Skin of body (tissue), 3 donors: ENCODE data around the gene PODN. TPM values are rescaled to one million over a fixed set of nuclear protein-coding genes. Genes with fewer than 3 reads are reported as not detected.

Experiments used
- DNase-seq: peaks from one replicate; lab custom pipeline; 2025; lab: John Stamatoyannopoulos, UW
- small RNA-seq: library from RNA; depleted of rRNA; stranded (forward); fragments of <200 nt; gene quantifications from one replicate; pipeline ENCODE3, GENCODE V24; 2014; ENCODE audit warnings: low replicate concordance
- total RNA-seq: library from RNA; depleted of rRNA; stranded (reverse); fragments of >200 nt; gene quantifications from one replicate; pipeline ENCODE4 v1.2.3, GENCODE V29; 2014

PODN gene
- total RNA-seq, 1 donor from 2014 or later: 13.8 TPM

DNA sequence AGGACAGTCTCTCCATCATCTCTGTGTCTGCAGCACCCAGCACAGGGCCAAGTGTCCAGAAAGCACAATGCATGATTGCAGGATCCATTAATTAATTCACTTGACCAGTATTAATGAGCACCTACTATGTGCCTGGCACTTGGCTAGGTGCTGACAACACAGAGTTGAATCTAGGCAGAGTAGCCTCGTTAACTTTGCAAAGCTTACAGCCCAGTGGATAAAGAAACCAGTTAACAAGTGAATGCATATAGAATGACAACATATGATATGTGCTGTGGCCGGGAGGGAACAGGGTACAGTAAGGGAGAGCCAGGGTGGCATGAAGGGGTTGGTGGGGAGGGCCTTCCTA, 69.6 kb downstream of the PODN start:
- DNase-seq: no peak

DNA sequence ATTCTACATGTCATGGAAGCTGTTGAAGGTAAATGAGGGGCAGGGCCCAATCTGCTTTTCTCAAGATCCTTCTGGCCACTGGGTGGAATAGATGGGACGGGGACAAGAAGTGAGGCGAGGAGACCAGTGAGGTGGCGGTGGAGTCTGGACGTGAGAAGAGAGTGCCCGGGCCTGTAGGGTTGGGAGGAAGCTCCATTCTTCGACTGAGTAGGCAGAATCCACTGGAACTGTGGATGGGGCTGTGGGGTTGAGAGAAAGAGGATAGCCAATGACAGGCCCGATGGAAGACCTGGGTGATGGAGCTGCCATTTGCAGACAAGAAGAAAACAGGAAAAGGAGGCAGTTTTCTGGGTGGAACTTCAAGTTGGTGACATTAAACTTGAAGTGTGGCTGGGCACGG, 70.2 kb downstream of the PODN start:
- no peak for DNase-seq

DNA sequence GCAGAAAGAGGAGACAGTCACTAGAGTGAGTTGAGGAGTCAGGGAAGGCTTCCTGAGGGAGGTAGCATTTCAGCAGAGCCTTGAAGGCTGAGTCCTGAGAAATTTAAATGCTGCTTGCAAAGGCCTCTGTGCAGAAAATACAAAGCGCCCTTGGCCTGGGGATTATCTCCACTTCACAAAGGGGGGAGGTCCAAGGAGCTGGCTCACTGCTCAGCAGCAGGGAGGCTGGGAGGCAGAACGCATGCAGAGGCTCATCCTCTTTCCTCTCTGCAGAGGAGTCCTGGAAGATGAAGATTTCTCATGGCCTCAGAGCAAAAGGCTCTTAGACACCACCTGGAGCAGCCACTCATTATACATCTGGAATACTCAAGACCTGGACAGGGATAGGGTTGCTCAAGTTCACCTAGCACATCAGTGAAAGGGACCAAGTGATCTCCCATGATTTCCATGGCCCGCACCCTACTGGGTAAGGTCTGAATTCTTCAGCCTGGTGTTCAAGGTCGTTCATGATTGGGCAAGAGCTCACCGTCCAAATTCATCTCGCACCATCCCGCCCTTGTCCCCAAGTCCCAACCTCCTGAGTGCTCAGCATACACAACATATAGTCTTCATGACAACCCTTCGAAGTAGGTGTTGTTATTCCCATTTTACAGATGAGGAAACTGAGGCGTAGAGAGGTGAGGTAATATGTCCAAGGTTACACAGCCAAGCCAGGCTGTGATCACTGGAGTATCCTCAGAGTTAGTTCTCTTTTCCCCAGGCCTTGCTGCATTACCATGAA, 71.4 kb downstream of the PODN start:
- DNase-seq: no peak

DNA sequence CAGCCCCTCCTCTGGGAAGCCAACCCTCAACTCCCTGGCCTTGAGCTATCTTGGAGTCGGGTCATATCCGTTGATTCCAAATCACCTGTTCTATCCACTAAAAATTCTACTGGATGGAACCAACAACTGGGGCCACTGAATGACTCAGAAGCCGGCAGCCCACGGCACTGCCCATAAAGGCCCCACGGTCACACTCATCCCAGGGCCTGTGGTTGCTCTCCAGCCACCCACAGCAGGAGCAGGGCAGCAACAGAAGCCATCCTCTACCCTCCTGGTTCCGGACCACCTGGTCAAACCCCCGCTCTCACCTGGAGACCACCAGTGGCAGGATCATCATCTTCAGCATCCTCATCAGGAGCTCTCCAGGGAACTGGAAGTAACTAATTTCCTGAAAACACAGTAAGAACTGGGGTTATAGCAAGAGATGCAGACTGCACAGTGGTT, 72.1 kb downstream of the PODN start:
- DNase-seq: no peak

Small RNA genes within 50 kb of the gene (small RNA-seq; reads per million reads assigned to genes)
- not detected for gene HIGD1AP11

Other genes with a start within 250 kb of the PODN start
- gene ZYG11A, start 219.5 kb upstream of the PODN start, total RNA-seq: 0.30 TPM
- 48.5 TPM for gene ECHDC2, start 140.5 kb upstream of the PODN start, total RNA-seq
- 95.9 TPM for gene SCP2, start 134.9 kb upstream of the PODN start, total RNA-seq
- not detected for gene SLC1A7, start 80.4 kb downstream of the PODN start, total RNA-seq
- gene CPT2, start 134.6 kb downstream of the PODN start, total RNA-seq: 10.6 TPM
- gene CZIB, start 158.4 kb downstream of the PODN start, total RNA-seq: 38.5 TPM
- 33.6 TPM for gene MAGOH, start 176.3 kb downstream of the PODN start, total RNA-seq